ENCODE data around the gene RBFA. TPM values are rescaled to one million over a fixed set of nuclear protein-coding genes. Genes with fewer than 3 reads are reported as not detected.

RBFA gene
- total and polyA plus RNA-seq, 2 of the 13 experiments (the other 11 are each of a cell fraction or from before 2014, with no cell fraction given): 29.7 to 42.4 TPM

DNA sequence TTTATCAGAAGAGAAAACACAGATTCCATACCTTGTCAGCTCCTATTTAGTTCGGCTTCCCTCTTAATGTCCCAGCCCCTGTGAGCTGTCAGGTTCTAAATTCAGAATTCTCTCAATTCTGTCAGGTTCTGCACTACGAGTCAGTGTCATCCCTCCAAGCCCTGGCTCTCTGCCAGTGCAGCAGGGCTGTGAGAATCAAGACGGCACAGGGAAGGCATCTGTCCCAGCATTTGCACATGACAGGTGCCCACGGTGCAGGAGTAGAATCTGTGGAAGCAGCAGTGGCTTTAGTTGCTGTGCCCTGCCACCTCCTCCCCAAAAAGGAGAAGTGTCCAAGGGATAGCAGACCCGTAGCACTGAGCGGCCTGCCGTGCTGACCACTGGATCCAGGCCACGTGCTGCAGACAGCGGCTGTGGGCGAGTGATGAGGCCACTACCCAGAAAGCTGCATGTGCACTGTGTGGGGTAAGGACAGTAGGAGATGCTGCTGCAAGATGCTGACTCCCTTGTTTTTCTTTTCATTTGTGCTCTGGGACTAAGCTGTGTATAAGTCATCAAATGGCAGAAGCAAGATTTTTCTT is 12.8 kb downstream of the RBFA start:
- in situ Hi-C loops (cut with HindIII; ENCODE audit: extremely low pct_ligation_motif_present, low pct_unique_long_range_greater_than_20kb): no loop called here
- Histone ChIP-seq H4K20me1 (ENCODE audit: insufficient read depth, low read length) (no peaks in the 10 kb centered on the region), H3K9me3 (ENCODE audit: low read length) (0 out of 2 replicates have a peak, but pooled peaks cover 5% of the 10 kb centered on the region), H3K27me3 (ENCODE audit: control insufficient read depth in 1 of 2, insufficient read depth in 2 of 2, low read length in 2 of 2) (no peaks in the 10 kb centered on the region), H3K4me3 (replicated peaks in 1 of 3; ENCODE audit: insufficient read depth in 1 of 3, low read depth in 2 of 3, low read length in 3 of 3) (no peak overlapping the region), H3K9ac (ENCODE audit: insufficient read depth, low read depth, low read length) (no peak overlapping the region), H3K4me1 (ENCODE audit: insufficient read depth, low read length) (peaks cover 19% of the 10 kb centered on the region), H3K36me3 (replicated peaks in 1 of 2; ENCODE audit: control insufficient read depth in 1 of 2, insufficient read depth in 2 of 2, low read length in 2 of 2) (peaks cover 7 to 34% of the 10 kb centered on the region in 2 experiments; a peak in 4 of 5 replicates), H2AFZ (ENCODE audit: low read length) (no peak overlapping the region), H3K79me2 (ENCODE audit: insufficient read depth, low read length) (no peaks in the 10 kb centered on the region), H3K27ac (ENCODE audit: extremely low read length, insufficient read depth, low read length) (no peak overlapping the region), H3K4me2 (ENCODE audit: low read depth, low read length) (no peak overlapping the region)
- WGBS (ENCODE audit: low lambda C conversion rate): 86% methylated on average over 8 of the region's 10 CpGs
- DNase-seq (ENCODE audit: low spot score) (no peak), ATAC-seq (no peak), FAIRE-seq (no peak)
- ChIA-PET POLR2A (no interaction called here), CTCF (ENCODE audit: low intra/inter-chr PET ratio, low total read pairs) (no interaction called here)
- no TSS peak for BruUV-seq (replicated peaks)
- TF ChIP-seq MTA1 (CRISPR knock-in tag; IDR thresholded peaks at IDR 0.05; ENCODE audit: borderline replicate concordance) (no peak), FOXA1 (IDR thresholded peaks at IDR 0.05) (no peak), FOXA1 (CRISPR knock-in tag; IDR thresholded peaks at IDR 0.05) (no peak), ZNF75D (CRISPR knock-in tag; IDR thresholded peaks at IDR 0.05; ENCODE audit: borderline replicate concordance) (no peak), CREM (IDR thresholded peaks at IDR 0.05) (no peak), CREM (CRISPR knock-in tag; IDR thresholded peaks at IDR 0.05) (no peak), TOE1 (CRISPR knock-in tag; IDR thresholded peaks at IDR 0.05) (no peak), ZNF619 (CRISPR knock-in tag; IDR thresholded peaks at IDR 0.05) (no peak), ZFYVE20 (CRISPR knock-in tag; IDR thresholded peaks at IDR 0.05; ENCODE audit: borderline replicate concordance, low read depth) (no peak), PHF5A (CRISPR knock-in tag; IDR thresholded peaks at IDR 0.05; ENCODE audit: low read depth, unreplicated experiment) (no peak), PCBP1 (IDR thresholded peaks at IDR 0.05; ENCODE audit: borderline replicate concordance, low read depth, low read length) (no peak)
- TF ChIP-seq, protein P1, sequence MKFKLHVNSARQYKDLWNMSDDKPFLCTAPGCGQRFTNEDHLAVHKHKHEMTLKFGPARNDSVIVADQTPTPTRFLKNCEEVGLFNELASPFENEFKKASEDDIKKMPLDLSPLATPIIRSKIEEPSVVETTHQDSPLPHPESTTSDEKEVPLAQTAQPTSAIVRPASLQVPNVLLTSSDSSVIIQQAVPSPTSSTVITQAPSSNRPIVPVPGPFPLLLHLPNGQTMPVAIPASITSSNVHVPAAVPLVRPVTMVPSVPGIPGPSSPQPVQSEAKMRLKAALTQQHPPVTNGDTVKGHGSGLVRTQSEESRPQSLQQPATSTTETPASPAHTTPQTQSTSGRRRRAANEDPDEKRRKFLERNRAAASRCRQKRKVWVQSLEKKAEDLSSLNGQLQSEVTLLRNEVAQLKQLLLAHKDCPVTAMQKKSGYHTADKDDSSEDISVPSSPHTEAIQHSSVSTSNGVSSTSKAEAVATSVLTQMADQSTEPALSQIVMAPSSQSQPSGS (CRISPR knock-in tag; IDR thresholded peaks at IDR 0.05): no peak
- TF ChIP-seq, protein P2, sequence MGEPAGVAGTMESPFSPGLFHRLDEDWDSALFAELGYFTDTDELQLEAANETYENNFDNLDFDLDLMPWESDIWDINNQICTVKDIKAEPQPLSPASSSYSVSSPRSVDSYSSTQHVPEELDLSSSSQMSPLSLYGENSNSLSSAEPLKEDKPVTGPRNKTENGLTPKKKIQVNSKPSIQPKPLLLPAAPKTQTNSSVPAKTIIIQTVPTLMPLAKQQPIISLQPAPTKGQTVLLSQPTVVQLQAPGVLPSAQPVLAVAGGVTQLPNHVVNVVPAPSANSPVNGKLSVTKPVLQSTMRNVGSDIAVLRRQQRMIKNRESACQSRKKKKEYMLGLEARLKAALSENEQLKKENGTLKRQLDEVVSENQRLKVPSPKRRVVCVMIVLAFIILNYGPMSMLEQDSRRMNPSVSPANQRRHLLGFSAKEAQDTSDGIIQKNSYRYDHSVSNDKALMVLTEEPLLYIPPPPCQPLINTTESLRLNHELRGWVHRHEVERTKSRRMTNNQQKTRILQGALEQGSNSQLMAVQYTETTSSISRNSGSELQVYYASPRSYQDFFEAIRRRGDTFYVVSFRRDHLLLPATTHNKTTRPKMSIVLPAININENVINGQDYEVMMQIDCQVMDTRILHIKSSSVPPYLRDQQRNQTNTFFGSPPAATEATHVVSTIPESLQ (CRISPR knock-in tag; conservative IDR thresholded peaks at IDR 0.05): no peak
- TF ChIP-seq, protein P3, sequence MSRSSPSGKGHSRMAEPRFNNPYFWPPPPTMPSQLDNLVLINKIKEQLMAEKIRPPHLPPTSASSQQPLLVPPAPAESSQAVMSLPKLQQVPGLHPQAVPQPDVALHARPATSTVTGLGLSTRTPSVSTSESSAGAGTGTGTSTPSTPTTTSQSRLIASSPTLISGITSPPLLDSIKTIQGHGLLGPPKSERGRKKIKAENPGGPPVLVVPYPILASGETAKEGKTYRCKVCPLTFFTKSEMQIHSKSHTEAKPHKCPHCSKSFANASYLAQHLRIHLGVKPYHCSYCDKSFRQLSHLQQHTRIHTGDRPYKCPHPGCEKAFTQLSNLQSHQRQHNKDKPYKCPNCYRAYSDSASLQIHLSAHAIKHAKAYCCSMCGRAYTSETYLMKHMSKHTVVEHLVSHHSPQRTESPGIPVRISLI (CRISPR knock-in tag; IDR thresholded peaks at IDR 0.05; ENCODE audit: borderline replicate concordance): no peak
- TF ChIP-seq, protein P4, sequence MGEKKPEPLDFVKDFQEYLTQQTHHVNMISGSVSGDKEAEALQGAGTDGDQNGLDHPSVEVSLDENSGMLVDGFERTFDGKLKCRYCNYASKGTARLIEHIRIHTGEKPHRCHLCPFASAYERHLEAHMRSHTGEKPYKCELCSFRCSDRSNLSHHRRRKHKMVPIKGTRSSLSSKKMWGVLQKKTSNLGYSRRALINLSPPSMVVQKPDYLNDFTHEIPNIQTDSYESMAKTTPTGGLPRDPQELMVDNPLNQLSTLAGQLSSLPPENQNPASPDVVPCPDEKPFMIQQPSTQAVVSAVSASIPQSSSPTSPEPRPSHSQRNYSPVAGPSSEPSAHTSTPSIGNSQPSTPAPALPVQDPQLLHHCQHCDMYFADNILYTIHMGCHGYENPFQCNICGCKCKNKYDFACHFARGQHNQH (CRISPR knock-in tag; IDR thresholded peaks at IDR 0.05): no peak
- intact Hi-C loops (cut with micrococcal nuclease; ENCODE audit: unreplicated experiment): no loop called here

All from HepG2 (cell line).